Measurements from ENCODE around the gene TNFSF11.

TNFSF11 gene

DNA sequence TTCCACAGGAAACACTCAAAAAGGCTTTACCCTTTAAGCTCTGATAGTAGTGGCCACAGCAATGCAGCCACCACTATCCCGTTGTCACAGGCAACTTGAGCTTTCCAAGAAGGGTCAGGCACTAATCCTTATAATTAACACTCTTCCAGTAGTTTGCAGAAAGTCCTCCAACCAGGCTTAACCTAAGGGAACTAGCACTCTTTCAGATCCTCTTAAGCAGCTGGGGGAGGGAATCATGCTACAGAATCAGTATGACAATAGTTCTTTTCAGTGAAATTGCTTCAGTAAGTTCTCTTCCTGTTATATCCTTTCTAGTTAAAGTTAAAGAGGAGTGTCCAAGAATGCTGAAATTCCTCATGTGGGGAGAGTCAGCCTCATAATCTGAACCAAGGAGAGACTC, 82.2 kb downstream of the TNFSF11 start:
- no peak for DNase-seq

DNA sequence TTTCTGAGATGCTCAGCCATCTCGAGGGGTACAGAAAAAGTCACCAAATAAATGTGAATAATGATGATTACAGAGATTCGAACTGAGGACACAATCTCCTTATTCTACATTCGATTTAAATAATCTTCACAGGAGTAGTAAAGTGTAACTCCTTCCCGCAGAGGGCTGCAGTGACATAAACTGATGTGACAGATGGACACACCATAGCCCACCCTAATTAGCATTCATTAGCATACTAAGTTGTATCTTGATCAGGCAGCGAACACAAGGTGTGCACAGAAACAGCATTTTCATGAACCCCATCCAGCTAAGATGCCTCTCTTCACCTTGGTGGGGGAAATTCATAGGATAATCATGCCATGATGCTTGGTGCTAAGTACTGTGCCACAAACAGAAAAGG, 83.0 kb downstream of the TNFSF11 start:
- no peak for DNase-seq
